ENCODE results near the gene STAG1. TPM values are rescaled to one million over a fixed set of nuclear protein-coding genes. Genes with fewer than 3 reads are reported as not detected.

The STAG1 gene
- total and polyA plus RNA-seq, 9 of the 15 experiments (the other 6 are each of a cell fraction or from before 2014, with no cell fraction given) = 2.7 to 17.7 (median 8.8) TPM

DNA sequence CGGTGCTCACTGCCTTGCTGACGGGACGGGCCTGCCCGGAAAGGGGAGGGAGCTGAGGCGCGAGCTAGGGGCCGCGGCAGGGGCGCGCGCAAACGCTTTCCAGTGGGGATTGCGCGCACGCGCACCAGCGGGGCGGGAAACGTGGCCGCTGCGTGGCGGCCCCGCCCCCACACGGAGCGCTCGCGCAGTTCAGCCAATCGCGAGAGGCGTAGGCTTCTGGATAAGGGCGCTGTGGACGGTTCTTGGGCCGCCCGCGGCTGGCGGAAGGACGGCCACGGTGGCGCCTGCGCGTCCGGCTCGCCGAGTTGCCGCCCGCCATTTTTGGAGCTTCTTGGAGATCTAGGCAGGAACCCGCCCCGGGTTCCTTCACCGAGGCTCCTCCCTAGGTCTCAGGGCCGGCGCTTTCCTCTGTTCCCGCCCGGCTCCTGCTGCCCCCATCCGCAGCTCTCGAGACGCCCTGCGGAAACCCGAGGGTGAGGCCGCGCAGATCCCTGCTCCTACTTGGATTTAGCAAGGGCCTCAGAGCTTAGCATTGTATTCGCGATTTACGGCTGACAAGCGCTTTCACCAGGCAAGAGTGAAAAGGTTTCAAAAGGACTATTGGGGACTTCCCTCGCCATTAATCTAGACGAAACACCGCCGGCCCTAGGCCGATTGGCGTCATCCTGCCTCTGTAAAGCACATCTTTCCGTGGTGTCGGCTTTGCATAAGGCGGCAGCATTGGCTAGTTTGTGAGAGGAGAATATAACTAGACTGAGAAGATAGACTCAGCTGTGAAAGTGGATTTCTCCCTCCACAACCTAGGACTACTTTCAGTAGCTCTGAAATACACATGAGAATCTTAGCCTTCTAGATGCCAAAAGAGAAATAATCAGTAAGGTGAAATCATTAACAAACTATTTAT is 496 bp upstream of the STAG1 start (continued):
- TF ChIP-seq, protein P1, sequence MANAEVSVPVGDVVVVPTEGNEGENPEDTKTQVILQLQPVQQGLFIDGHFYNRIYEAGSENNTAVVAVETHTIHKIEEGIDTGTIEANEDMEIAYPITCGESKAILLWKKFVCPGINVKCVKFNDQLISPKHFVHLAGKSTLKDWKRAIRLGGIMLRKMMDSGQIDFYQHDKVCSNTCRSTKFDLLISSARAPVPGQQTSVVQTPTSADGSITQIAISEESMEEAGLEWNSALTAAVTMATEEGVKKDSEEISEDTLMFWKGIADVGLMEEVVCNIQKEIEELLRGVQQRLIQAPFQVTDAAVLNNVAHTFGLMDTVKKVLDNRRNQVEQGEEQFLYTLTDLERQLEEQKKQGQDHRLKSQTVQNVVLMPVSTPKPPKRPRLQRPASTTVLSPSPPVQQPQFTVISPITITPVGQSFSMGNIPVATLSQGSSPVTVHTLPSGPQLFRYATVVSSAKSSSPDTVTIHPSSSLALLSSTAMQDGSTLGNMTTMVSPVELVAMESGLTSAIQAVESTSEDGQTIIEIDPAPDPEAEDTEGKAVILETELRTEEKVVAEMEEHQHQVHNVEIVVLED (CRISPR knock-in tag; IDR thresholded peaks at IDR 0.05) = peak; percentile 86
- TF ChIP-seq HMGN3 (IDR thresholded peaks at IDR 0.05; ENCODE audit: borderline replicate concordance, extremely low read depth, insufficient read length, low read depth, low read length) (peak; percentile 89), CBFA2T3 (IDR thresholded peaks at IDR 0.05) (no peak), CBFB (CRISPR knock-in tag; IDR thresholded peaks at IDR 0.05) (no peak), KLF10 (CRISPR knock-in tag; IDR thresholded peaks at IDR 0.05) (no peak), POLR2AphosphoS5 (IDR thresholded peaks at IDR 0.05; ENCODE audit: control insufficient read depth, insufficient read depth, low read depth, low read length) (peak; percentile 57; the same call in 1 of the 2 replicates), SNRNP70 (optimal IDR thresholded peaks at IDR 0.05; ENCODE audit: low read depth, low read length) (no peak), ZNF347 (CRISPR knock-in tag; IDR thresholded peaks at IDR 0.05; ENCODE audit: low read depth) (no peak), TCF7L2 (IDR thresholded peaks at IDR 0.05; ENCODE audit: low read depth, low read length) (no peak), BRD4 (IDR thresholded peaks at IDR 0.05) (peak; percentile 61; the same call in 1 of the 2 replicates), NR2C1 (IDR thresholded peaks at IDR 0.05) (no peak), NR2C1 (tag; IDR thresholded peaks at IDR 0.05) (no peak), ZNF766 (CRISPR knock-in tag; conservative IDR thresholded peaks at IDR 0.05) (peak; percentile 69; the same call in 1 of the 2 replicates)
- TF ChIP-seq, protein P2, sequence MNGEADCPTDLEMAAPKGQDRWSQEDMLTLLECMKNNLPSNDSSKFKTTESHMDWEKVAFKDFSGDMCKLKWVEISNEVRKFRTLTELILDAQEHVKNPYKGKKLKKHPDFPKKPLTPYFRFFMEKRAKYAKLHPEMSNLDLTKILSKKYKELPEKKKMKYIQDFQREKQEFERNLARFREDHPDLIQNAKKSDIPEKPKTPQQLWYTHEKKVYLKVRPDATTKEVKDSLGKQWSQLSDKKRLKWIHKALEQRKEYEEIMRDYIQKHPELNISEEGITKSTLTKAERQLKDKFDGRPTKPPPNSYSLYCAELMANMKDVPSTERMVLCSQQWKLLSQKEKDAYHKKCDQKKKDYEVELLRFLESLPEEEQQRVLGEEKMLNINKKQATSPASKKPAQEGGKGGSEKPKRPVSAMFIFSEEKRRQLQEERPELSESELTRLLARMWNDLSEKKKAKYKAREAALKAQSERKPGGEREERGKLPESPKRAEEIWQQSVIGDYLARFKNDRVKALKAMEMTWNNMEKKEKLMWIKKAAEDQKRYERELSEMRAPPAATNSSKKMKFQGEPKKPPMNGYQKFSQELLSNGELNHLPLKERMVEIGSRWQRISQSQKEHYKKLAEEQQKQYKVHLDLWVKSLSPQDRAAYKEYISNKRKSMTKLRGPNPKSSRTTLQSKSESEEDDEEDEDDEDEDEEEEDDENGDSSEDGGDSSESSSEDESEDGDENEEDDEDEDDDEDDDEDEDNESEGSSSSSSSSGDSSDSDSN (IDR thresholded peaks at IDR 0.05; ENCODE audit: borderline replicate concordance in 1 of 2, low read depth in 2 of 2, low read length in 2 of 2) = peak in 1 of 2 experiments; percentile 58; a peak in 1 of 4 replicates
- TF ChIP-seq, protein P3, sequence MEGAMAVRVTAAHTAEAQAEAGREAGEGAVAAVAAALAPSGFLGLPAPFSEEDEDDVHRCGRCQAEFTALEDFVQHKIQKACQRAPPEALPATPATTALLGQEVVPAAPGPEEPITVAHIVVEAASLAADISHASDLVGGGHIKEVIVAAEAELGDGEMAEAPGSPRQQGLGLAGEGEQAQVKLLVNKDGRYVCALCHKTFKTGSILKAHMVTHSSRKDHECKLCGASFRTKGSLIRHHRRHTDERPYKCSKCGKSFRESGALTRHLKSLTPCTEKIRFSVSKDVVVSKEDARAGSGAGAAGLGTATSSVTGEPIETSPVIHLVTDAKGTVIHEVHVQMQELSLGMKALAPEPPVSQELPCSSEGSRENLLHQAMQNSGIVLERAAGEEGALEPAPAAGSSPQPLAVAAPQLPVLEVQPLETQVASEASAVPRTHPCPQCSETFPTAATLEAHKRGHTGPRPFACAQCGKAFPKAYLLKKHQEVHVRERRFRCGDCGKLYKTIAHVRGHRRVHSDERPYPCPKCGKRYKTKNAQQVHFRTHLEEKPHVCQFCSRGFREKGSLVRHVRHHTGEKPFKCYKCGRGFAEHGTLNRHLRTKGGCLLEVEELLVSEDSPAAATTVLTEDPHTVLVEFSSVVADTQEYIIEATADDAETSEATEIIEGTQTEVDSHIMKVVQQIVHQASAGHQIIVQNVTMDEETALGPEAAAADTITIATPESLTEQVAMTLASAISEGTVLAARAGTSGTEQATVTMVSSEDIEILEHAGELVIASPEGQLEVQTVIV (CRISPR knock-in tag; IDR thresholded peaks at IDR 0.05; ENCODE audit: borderline replicate concordance) = no peak
- TF ChIP-seq, protein P4, sequence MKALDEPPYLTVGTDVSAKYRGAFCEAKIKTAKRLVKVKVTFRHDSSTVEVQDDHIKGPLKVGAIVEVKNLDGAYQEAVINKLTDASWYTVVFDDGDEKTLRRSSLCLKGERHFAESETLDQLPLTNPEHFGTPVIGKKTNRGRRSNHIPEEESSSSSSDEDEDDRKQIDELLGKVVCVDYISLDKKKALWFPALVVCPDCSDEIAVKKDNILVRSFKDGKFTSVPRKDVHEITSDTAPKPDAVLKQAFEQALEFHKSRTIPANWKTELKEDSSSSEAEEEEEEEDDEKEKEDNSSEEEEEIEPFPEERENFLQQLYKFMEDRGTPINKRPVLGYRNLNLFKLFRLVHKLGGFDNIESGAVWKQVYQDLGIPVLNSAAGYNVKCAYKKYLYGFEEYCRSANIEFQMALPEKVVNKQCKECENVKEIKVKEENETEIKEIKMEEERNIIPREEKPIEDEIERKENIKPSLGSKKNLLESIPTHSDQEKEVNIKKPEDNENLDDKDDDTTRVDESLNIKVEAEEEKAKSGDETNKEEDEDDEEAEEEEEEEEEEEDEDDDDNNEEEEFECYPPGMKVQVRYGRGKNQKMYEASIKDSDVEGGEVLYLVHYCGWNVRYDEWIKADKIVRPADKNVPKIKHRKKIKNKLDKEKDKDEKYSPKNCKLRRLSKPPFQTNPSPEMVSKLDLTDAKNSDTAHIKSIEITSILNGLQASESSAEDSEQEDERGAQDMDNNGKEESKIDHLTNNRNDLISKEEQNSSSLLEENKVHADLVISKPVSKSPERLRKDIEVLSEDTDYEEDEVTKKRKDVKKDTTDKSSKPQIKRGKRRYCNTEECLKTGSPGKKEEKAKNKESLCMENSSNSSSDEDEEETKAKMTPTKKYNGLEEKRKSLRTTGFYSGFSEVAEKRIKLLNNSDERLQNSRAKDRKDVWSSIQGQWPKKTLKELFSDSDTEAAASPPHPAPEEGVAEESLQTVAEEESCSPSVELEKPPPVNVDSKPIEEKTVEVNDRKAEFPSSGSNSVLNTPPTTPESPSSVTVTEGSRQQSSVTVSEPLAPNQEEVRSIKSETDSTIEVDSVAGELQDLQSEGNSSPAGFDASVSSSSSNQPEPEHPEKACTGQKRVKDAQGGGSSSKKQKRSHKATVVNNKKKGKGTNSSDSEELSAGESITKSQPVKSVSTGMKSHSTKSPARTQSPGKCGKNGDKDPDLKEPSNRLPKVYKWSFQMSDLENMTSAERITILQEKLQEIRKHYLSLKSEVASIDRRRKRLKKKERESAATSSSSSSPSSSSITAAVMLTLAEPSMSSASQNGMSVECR (CRISPR knock-in tag; IDR thresholded peaks at IDR 0.05) = peak; percentile 60; the same call in 1 of the 2 replicates

Data from K562 (cell line).